KMS-11 (cell line): ENCODE measurements around the gene TTK.

Experiments used
- H2AFZ ChIP-seq: fragments of 200-600 bp; sonication (generic); 2 replicates; pipeline ENCODE4 v1.6.1; 2016; ENCODE audit warnings: antibody characterized with exemption, mixed run types, low read depth
- H3K27ac ChIP-seq: fragments of 200-600 bp; sonication (generic); 2 replicates; pipeline ENCODE4 v1.6.1; 2016; ENCODE audit warnings: mild to moderate bottlenecking, mixed run types
- H3K27me3 ChIP-seq: fragments of 200-600 bp; sonication (generic); 2 replicates; pipeline ENCODE4 v1.6.1; 2017; ENCODE audit warnings: mild to moderate bottlenecking, low read depth, mixed run types, moderate library complexity; ENCODE audit not compliant: insufficient read depth
- H3K36me3 ChIP-seq: fragments of 200-600 bp; sonication (generic); 2 replicates; pipeline ENCODE4 v1.6.1; 2017; ENCODE audit warnings: mild to moderate bottlenecking, mixed run types; ENCODE audit not compliant: insufficient read depth
- H3K4me1 ChIP-seq: fragments of 200-600 bp; sonication (generic); 2 replicates; pipeline ENCODE4 v1.6.1; 2016; ENCODE audit warnings: mild to moderate bottlenecking, low read depth, mixed run types; ENCODE audit not compliant: poor library complexity, severe bottlenecking
- H3K4me2 ChIP-seq: fragments of 200-600 bp; sonication (generic); 2 replicates; pipeline ENCODE4 v1.7.0; 2016; ENCODE audit warnings: mild to moderate bottlenecking, mixed run types
- H3K4me3 ChIP-seq: fragments of 200-600 bp; sonication (generic); IDR thresholded peaks from 2 replicates; pipeline ENCODE4 v1.6.1; 2017; ENCODE audit warnings: low read depth, low read length, mixed read lengths; ENCODE audit not compliant: insufficient read depth
- H3K79me2 ChIP-seq: fragments of 200-600 bp; sonication (generic); 2 replicates; pipeline ENCODE4 v1.6.1; 2016; ENCODE audit warnings: low read depth, mixed run types; ENCODE audit not compliant: insufficient read depth
- H3K9ac ChIP-seq: fragments of 200-600 bp; sonication (generic); 2 replicates; pipeline ENCODE4 v1.6.1; 2016; ENCODE audit warnings: mild to moderate bottlenecking, mixed run types
- H4K20me1 ChIP-seq: fragments of 200-600 bp; sonication (generic); 2 replicates; pipeline ENCODE4 v1.6.1; 2016; ENCODE audit warnings: mild to moderate bottlenecking, mixed run types; ENCODE audit not compliant: insufficient read depth
- TF ChIP-seq, protein P1 (sequence below): fragments of 200-600 bp; sonication (generic); conservative IDR thresholded peaks from 2 replicates; pipeline ENCODE4 v1.6.1; 2017; ENCODE audit warnings: low read depth, mild to moderate bottlenecking, antibody characterized with exemption, low read length, moderate library complexity, mixed read lengths

TTK gene

DNA sequence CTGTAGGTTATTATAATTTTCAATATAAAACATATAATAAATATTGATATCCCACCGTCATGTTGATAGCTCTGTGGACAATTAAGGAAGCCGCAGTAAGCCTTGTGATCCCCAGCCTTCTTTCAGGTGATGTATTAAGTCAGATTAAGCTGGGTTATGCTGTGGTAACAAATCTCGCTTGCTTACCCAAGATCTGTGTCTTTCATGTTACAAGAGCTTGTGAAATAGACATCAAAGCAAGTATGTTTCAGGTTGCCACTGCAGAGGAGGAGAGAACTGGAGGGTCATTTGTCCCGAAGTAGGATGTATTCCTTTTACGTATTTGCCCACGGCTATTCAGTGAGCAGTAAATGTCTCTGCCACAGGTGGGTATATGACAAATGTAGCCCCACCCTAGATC lies 84.2 kb downstream of the TTK start:
- H3K9ac ChIP-seq = no peak overlapping the region
- H3K79me2 ChIP-seq = no peaks in the 10 kb centered on the region
- no peaks in the 10 kb centered on the region for H3K27me3 ChIP-seq
- TF ChIP-seq, protein P1, sequence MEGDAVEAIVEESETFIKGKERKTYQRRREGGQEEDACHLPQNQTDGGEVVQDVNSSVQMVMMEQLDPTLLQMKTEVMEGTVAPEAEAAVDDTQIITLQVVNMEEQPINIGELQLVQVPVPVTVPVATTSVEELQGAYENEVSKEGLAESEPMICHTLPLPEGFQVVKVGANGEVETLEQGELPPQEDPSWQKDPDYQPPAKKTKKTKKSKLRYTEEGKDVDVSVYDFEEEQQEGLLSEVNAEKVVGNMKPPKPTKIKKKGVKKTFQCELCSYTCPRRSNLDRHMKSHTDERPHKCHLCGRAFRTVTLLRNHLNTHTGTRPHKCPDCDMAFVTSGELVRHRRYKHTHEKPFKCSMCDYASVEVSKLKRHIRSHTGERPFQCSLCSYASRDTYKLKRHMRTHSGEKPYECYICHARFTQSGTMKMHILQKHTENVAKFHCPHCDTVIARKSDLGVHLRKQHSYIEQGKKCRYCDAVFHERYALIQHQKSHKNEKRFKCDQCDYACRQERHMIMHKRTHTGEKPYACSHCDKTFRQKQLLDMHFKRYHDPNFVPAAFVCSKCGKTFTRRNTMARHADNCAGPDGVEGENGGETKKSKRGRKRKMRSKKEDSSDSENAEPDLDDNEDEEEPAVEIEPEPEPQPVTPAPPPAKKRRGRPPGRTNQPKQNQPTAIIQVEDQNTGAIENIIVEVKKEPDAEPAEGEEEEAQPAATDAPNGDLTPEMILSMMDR = no peak
- H3K4me1 ChIP-seq = no peaks in the 10 kb centered on the region
- H2AFZ ChIP-seq = no peak overlapping the region
- no peaks in the 10 kb centered on the region for H3K36me3 ChIP-seq
- H3K4me3 ChIP-seq = no peak overlapping the region
- H3K4me2 ChIP-seq = no peak overlapping the region
- no peak overlapping the region for H3K27ac ChIP-seq
- no peaks in the 10 kb centered on the region for H4K20me1 ChIP-seq

DNA sequence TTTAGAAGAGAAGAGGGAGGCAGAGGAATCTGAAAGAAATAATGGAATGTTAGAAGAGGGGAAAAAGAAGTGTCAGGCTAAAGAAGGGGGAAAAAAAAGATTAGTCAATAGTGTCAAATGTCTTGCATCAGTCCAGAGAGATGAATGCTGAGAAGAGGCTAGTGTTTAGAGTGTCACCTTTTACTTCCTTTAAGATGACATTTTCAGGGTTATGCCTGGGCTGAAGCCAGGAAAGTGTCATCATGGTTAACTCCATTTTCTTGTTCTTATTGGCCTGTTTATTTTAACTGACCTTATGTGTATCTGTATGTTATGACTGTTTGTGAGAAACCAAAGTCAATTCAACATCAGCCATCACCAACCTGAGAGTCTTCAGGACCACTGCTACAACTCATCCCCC lies 87.1 kb downstream of the TTK start:
- Histone ChIP-seq H3K79me2 (no peaks in the 10 kb centered on the region), H3K4me1 (no peaks in the 10 kb centered on the region), H3K27ac (no peak overlapping the region), H3K9ac (no peak overlapping the region), H4K20me1 (no peaks in the 10 kb centered on the region), H3K27me3 (no peaks in the 10 kb centered on the region), H3K4me3 (no peak overlapping the region), H3K4me2 (no peak overlapping the region), H2AFZ (no peak overlapping the region), H3K36me3 (no peaks in the 10 kb centered on the region)
- TF ChIP-seq, protein P1 = no peak
